GM18909 (cell line): ENCODE data around the gene AQP1.

Experiments
- ATAC-seq: cut with Tn5 transposase; IDR thresholded peaks from one replicate; pipeline ENCODE4 v1.9.1; 2021; ENCODE audit warnings: mild to moderate bottlenecking; ENCODE audit not compliant: unreplicated experiment, poor library complexity

Gene AQP1

GRCh38 chr7:30917216-30917893, 5.7 kb downstream of the AQP1 start:
- ATAC-seq = no peak

- ATAC-seq = no peak
These were observed 7.0 kb downstream of the AQP1 start for GRCh38 chr7:30918676-30919075.

- no peak for ATAC-seq
These were observed 8.4 kb downstream of the AQP1 start for GRCh38 chr7:30920021-30920583.

- no peak for ATAC-seq
These were observed 9.2 kb downstream of the AQP1 start for GRCh38 chr7:30920584-30921539.

- ATAC-seq = no peak
These were observed 10.1 kb downstream of the AQP1 start for GRCh38 chr7:30921540-30922401.

GRCh38 chr7:30922596-30922995, 10.9 kb downstream of the AQP1 start:
- ATAC-seq = no peak

- ATAC-seq = no peak
These were observed 11.5 kb downstream of the AQP1 start for GRCh38 chr7:30923009-30923773.

GRCh38 chr7:30923774-30924413, 12.2 kb downstream of the AQP1 start:
- ATAC-seq = no peak

GRCh38 chr7:30924624-30925023, 13.0 kb downstream of the AQP1 start:
- no peak for ATAC-seq

- ATAC-seq = no peak
These were observed 13.5 kb downstream of the AQP1 start for GRCh38 chr7:30925117-30925516.

- no peak for ATAC-seq
These were observed 14.3 kb downstream of the AQP1 start for GRCh38 chr7:30925913-30926312.

- ATAC-seq = no peak
These were observed 14.7 kb downstream of the AQP1 start for GRCh38 chr7:30926313-30926712.

- ATAC-seq = no peak
These were observed 15.4 kb downstream of the AQP1 start for GRCh38 chr7:30927040-30927439.

- ATAC-seq = no peak
These were observed 15.9 kb downstream of the AQP1 start for GRCh38 chr7:30927559-30927958.

GRCh38 chr7:30928254-30928872, 16.7 kb downstream of the AQP1 start:
- ATAC-seq = no peak

- ATAC-seq = no peak
These were observed 18.0 kb downstream of the AQP1 start for GRCh38 chr7:30929686-30930085.

GRCh38 chr7:30930621-30931020, 19.0 kb downstream of the AQP1 start:
- no peak for ATAC-seq

GRCh38 chr7:30931161-30931928, 19.7 kb downstream of the AQP1 start:
- ATAC-seq = no peak
